ENCODE results near the gene VAT1L.
"Not testable (repeated sequence)": the region's sequence is repeated elsewhere in the genome, so short reads cannot be mapped to it uniquely, and the experiment has no call there.

VAT1L gene

DNA sequence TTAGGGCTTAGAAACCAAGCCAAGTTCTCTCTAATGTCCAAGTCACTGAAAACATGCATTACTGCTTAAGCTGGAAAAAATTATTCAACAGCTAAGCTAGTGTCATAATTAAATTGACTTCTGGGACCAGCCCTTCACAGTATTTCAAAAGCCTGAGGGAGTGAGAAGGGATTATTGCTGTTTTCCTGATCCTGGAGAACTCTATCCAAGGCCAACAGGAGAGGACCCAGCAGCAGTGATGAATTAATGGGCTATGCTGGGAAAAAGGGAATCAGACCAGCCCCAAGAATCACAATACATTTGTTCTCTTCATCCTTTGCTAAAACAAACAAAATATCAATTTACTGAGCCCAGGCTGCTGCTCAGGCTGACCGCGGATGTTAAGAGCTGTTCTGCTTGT is 199.4 kb downstream of the VAT1L start:
- Mint-ChIP-seq H3K9me3 (peaks cover 5% of the 10 kb centered on the region), H3K4me3 (no peak overlapping the region), H3K27ac (no peak overlapping the region), H3K27me3 (peaks cover 10% of the 10 kb centered on the region), H3K36me3 (no peaks in the 10 kb centered on the region), H3K4me1 (no peaks in the 10 kb centered on the region)

DNA sequence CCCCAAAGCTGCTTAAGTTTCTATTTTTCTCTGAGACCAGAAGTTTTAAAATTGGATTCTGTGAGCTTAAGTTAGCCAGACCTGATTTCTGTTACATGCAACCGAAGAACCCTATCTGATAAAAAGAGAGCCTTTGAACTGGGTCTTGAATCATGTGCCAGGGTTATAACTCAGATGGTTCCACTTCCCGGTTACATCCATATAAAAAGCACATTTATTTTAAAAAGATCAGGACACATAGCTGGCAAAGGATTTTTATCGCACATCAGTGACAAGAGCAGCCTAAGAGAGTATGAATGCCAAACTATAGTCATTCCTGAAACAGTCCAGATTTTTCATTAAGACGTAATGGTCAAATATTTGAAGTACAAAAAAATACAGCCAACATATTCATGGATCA is 201.5 kb downstream of the VAT1L start:
- no peaks in the 10 kb centered on the region for H3K4me1 Mint-ChIP-seq
- no peak overlapping the region for H3K4me3 Mint-ChIP-seq
- peaks cover 5% of the 10 kb centered on the region for H3K9me3 Mint-ChIP-seq
- H3K27me3 Mint-ChIP-seq = peaks cover 9% of the 10 kb centered on the region
- no peak overlapping the region for H3K27ac Mint-ChIP-seq
- H3K36me3 Mint-ChIP-seq = no peaks in the 10 kb centered on the region

DNA sequence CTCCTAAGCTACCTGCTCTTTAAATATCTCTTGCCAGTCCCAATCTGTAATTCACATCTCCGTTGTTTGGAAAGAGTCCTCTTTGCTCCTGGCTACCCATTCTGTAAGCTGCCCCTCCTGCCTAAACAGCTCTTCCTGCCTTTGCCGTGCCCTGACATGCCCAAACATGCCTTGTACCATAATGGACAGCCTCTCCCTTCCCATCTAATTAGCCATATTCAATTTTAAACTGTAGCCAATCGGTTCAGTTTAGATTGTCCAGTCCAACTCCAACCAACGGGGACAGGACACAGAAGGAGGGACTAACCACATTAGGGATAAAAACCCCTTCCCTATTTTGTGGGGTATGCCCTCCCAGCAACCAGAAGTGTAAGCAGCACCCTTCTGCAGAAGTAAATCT is 203.3 kb downstream of the VAT1L start:
- Mint-ChIP-seq H3K9me3 (peaks cover 10% of the 10 kb centered on the region), H3K36me3 (no peaks in the 10 kb centered on the region), H3K4me1 (no peaks in the 10 kb centered on the region), H3K27me3 (peaks cover 8% of the 10 kb centered on the region), H3K27ac (no peak overlapping the region), H3K4me3 (no peak overlapping the region)

DNA sequence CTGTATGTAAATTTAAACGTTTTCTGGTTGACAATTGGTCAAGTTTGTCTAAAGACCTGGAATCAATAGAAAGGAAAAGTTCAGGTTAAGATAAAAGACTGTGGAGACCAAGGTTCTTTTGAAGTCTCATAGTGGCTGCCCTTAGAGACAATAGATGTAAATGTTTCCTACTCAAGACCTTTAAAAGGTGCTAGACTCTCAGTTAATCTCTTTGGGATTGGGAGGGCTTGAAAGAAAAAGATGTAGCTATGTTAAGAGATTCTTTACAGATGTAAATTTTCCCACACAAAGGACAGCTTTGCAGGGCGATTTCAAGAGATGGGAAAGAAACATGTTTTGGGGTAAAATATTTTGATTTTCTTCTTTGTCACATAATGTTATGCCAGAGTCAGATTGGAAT is 204.0 kb downstream of the VAT1L start:
- H3K27me3 Mint-ChIP-seq, H3K4me3 Mint-ChIP-seq, H3K36me3 Mint-ChIP-seq, H3K4me1 Mint-ChIP-seq, H3K27ac Mint-ChIP-seq, H3K9me3 Mint-ChIP-seq: not testable (repeated sequence)

DNA sequence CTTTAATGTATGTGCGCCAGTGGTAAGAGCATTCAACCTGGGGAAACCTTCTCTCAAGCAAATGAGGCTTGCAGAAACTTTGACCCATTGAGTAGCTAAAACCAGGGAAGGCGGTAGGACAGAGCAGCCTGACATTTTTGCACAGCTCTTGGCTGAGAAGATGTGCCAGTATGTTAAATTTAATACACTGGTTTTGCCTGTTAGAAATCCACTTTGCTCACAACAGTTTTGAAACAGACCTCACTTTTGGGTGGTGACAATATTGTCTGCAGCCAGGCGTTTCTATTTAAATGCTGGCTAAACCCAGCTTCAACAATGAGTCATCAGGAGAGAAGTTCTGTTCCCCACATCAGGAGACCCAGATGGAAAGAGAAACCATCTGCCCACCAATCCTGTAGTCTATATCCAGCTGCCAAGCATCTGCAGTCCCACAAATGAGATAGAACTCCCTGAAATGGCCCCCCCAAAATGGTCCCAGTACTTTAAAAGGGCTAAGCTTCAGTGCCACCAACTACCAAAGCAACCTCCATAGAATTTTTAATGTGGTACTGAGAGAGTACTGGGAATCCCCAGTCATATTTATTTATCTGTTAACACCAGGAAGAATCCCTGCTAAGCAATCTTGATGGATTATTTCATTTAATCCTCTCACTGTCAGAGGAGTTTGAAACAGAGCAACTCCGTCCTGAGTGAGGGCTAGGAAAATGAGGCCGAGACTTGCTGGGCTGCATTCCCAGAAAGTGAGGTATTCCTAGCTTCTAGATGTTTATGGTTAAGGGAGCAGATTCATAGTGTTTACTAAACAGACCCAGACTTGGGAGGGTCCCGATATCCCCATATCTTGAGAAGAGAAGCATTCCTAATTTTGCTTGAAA is 205.0 kb downstream of the VAT1L start:
- no peaks in the 10 kb centered on the region for H3K4me1 Mint-ChIP-seq
- no peaks in the 10 kb centered on the region for H3K36me3 Mint-ChIP-seq
- no peak overlapping the region for H3K27ac Mint-ChIP-seq
- H3K9me3 Mint-ChIP-seq = peaks cover 10% of the 10 kb centered on the region
- no peak overlapping the region for H3K4me3 Mint-ChIP-seq
- peaks cover 6% of the 10 kb centered on the region for H3K27me3 Mint-ChIP-seq

DNA sequence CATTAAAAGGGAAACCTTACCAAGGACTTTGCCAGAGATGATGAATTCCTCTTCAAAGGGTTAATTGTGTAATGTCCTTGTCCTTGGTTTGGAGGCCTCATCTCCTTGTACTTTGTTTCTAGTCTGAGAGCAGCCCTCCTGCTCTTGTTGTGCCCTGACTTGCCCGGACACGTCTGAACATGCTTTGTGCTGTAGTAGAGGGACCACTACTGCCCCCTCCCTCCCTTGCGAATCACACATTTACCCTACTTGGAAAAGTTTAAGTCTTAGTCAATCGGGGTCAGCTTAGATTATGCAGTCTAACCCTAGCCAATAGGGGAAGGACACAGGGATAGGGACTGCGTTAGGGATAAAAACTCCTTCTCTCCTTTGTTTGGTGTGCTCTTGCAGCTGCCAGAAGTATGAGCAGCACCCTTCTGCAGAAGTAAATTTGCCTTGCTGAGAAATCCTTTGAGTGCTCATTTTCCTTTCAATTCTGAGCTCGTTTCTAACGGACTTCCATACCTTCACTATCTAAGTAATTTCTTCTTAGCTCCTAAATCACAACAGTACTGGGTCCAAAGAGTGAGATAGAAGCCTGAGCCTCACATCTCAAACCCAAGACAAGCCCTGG is 207.6 kb downstream of the VAT1L start:
- H3K4me1 Mint-ChIP-seq = no peaks in the 10 kb centered on the region
- peaks cover 10% of the 10 kb centered on the region for H3K9me3 Mint-ChIP-seq
- no peak overlapping the region for H3K4me3 Mint-ChIP-seq
- H3K36me3 Mint-ChIP-seq = no peaks in the 10 kb centered on the region
- H3K27me3 Mint-ChIP-seq = peaks cover 5% of the 10 kb centered on the region
- no peak overlapping the region for H3K27ac Mint-ChIP-seq

DNA sequence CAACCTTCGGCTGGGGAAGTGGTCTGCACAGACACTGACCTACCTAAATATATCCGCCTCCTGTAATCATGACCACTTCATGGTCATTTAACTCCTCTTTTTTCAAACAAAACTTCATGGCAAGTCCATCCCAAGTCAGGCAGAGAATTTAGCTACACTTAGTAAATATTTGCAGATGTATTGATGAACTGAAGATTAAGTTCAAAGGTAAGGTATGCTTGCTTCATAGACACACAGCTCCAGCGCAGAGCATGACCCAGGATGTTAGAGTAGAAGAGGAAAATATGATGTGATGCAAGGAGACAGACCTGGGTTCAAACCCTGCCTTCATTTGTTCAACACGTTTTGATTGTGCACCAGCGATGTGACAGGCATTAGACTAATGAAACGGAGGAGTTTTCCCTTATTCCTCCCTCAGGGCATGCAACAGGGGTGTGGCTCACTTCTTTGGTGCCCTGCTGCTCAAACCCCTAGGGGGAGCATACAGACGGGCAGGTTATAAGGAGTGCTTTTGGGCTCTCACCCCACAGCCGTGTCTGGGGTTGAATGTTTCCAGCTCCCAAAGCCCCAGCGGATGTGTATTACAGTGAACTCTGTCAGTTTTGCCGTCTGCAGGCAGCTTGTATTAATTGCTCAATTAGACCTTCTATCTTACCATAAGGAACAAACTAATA is 210.1 kb downstream of the VAT1L start:
- no peak overlapping the region for H3K4me3 Mint-ChIP-seq

DNA sequence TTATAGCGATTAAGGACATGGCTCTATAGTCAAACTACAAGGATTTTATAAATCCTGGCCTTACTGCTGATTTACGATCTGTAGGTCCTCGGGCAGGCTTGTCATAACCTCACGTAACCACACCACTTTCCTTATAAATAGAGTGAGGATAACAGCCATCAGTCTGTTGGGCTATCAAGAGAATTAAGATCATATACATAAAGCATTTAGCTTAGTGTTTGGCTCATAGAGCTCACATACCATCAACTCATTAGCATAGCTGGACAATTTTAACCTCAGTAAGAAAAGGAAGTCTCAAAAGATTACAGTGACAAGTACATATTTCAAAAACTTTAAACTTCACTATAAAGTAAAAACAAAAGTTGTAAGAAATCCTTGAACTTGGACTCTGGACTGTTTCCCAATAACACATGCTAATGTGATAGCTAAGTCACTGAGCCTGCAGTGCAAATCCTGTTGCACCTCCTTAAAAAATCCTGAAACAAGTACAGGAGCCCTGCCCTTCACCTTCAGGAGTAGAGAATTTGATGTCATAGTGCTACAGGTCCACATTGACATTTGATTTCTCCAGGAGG is 213.2 kb downstream of the VAT1L start:
- no peak overlapping the region for H3K4me3 Mint-ChIP-seq
- H3K4me1 Mint-ChIP-seq = no peaks in the 10 kb centered on the region
- H3K36me3 Mint-ChIP-seq = no peaks in the 10 kb centered on the region
- no peak overlapping the region for H3K27ac Mint-ChIP-seq
- no peaks in the 10 kb centered on the region for H3K9me3 Mint-ChIP-seq
- H3K27me3 Mint-ChIP-seq = no peaks in the 10 kb centered on the region

More for the DNA sequence above, 210.1 kb downstream of the VAT1L start:
- Mint-ChIP-seq H3K36me3 (no peaks in the 10 kb centered on the region), H3K27me3 (peaks cover 3% of the 10 kb centered on the region), H3K27ac (no peak overlapping the region), H3K4me1 (no peaks in the 10 kb centered on the region), H3K9me3 (peaks cover 5% of the 10 kb centered on the region)

DNA sequence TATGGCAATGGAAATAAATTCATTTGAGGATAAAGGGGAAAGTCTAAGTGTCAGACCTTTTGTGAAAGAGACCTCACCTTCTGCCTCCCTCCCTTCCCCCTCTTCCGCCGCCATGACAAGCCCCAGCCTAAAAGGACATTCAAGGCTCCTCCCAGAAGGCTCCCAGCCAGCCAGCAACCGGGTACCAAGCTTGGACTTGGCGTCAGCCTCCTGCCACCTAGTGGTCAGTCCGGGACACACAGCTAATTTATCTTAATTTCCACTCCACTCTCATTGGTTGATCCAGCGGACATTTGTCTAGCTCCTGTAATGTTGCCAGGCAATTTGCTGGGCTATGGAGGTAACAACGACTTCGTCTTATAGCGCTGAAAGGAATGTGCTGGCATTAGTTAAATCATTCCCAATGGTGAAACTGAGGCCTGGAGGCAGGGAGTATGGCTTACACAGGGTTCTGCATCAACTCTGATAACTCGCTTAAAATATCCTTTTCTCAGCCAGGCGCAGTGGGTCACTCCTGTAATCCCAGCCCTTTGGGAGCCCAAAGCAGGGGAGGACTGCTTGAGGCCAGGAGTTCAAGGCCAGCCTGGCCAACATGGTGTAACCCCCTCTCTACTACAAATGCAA is 214.7 kb downstream of the VAT1L start:
- no peaks in the 10 kb centered on the region for H3K36me3 Mint-ChIP-seq
- no peaks in the 10 kb centered on the region for H3K27me3 Mint-ChIP-seq
- no peak overlapping the region for H3K4me3 Mint-ChIP-seq
- H3K27ac Mint-ChIP-seq = no peak overlapping the region
- no peaks in the 10 kb centered on the region for H3K4me1 Mint-ChIP-seq
- H3K9me3 Mint-ChIP-seq = no peaks in the 10 kb centered on the region

DNA sequence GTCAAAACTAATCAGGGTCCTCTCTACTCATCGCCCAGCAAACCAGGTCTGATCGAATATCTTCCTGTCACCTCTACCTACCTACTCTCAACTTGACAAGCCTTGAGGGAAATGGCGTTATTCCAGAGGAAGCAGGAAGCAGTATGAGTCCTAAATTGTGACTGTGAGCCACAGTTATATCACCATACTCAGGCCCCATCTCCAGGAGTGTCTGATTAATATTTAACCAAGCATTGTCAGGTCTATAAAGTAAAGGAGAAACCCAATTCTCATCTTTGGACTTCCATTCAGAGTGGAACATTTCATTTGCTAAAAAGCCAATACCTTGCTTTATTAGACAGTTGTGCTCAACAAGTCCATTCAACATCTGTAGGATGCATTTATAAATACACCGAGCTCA is 216.2 kb downstream of the VAT1L start:
- no peaks in the 10 kb centered on the region for H3K9me3 Mint-ChIP-seq
- no peaks in the 10 kb centered on the region for H3K4me1 Mint-ChIP-seq
- no peak overlapping the region for H3K4me3 Mint-ChIP-seq
- H3K36me3 Mint-ChIP-seq = no peaks in the 10 kb centered on the region
- no peaks in the 10 kb centered on the region for H3K27me3 Mint-ChIP-seq
- H3K27ac Mint-ChIP-seq = no peak overlapping the region

DNA sequence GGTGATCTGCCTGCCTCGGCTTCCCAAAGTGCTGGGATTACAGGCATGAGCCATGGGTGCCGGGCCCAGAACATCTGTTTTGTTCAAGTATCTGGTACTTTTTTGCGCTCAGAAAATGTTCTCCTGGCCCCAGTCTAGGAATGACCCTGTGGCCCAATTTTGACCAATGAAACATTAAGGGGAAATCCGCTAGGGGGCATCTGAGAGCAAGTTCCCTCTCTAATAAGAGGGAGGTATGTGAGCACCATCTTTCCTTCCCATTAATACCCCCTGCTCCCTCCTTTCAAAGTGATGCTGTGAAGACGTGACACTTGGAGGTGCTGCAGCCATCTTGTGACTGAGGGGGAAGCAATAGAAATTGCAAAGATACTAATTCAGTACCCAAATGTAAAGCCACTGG is 217.5 kb downstream of the VAT1L start:
- Mint-ChIP-seq H3K9me3 (no peaks in the 10 kb centered on the region), H3K27me3 (no peaks in the 10 kb centered on the region), H3K4me1 (no peaks in the 10 kb centered on the region), H3K4me3 (no peak overlapping the region), H3K27ac (no peak overlapping the region), H3K36me3 (no peaks in the 10 kb centered on the region)

DNA sequence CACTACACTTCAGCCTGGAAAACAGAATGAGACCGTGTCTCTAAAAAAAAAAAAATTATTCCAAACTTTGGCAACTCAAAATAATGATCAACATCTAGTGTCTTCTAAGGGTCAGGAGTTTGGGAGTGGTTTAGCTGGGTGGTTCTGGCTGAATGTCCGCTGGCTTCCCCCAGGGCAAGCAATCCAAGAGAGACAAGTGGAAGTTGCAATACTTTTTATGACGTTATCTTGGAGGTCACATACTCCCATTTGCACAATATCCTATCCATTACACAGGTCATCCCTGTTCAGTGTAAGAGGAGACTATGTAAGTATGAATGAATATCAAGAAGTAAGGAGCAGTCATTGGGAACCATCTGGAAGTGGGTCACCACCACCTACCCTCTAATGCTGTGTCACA is 218.8 kb downstream of the VAT1L start:
- Mint-ChIP-seq H3K4me1 (no peaks in the 10 kb centered on the region), H3K36me3 (no peaks in the 10 kb centered on the region), H3K4me3 (no peak overlapping the region)

DNA sequence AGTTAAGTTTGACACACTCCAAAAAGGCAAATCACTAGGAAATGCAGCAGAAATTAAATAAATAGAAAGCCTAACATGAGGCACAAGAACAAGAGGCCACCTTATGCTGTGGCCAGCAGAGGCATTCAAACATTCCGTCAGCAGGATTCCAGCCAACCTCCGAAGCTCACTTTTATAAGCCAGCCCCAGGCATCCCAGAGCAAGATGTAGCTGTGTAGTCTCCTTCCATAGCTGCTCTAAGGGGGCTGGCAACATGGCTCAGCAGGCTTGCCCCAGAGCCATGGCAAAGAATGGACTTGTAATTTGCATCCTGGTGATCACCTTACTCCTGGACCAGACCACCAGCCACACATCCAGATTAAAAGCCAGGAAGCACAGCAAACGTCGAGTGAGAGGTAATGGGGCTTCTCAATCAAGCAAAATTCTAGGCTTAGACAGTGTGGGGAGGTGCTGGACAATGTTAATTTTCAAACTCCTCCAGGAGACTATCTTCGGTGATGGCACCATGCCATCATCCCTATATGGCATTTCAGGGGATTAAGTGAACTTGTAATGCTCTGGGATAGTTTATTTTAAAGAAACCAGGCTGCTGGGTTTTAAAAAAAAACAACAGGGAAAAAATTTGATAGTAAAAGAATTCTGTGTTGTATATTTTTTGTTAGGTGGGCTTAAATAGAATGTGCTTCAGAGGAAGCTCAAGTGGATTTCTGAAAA is 234.1 kb downstream of the VAT1L start, which contains the start of gene CLEC3A:
CLEC3A (plus strand) TSS at position 202 of the 714 bp plus-strand sequence; CDS start at position 281, 79 bp downstream.
- H3K9me3 Mint-ChIP-seq = no peaks in the 10 kb centered on the region
- no peaks in the 10 kb centered on the region for H3K36me3 Mint-ChIP-seq
- peaks cover 6% of the 10 kb centered on the region for H3K27me3 Mint-ChIP-seq
- no peak within 1 kb of the TSS for H3K27ac Mint-ChIP-seq
- no peaks in the 10 kb centered on the region for H3K4me1 Mint-ChIP-seq
- H3K4me3 Mint-ChIP-seq = no peak within 1 kb of the TSS

More for the DNA sequence above, 218.8 kb downstream of the VAT1L start:
- H3K27me3 Mint-ChIP-seq = peaks cover 1% of the 10 kb centered on the region
- H3K27ac Mint-ChIP-seq = no peak overlapping the region
- no peaks in the 10 kb centered on the region for H3K9me3 Mint-ChIP-seq

DNA sequence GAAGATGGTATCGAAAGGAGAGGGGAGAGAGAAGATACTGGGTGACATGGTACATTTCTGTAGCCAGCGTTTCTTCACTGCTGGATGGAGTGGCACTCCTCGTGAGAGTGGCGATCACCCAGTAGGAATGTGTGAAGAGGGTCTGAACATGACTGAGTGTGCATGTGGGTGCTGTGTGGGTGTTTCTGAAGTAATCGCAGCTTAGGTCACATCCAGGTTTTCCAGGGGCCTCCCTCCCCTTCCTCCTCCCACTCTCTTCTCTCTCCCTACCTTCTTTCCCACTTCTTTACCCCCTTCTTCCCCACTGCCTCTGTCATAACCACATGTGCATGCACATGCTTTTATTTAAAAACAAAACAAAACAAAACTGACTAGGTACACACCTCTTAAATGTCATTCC is 235.8 kb downstream of the VAT1L start:
- H3K27ac Mint-ChIP-seq = no peak overlapping the region
- peaks cover 4% of the 10 kb centered on the region for H3K27me3 Mint-ChIP-seq
- no peak overlapping the region for H3K4me3 Mint-ChIP-seq
- no peaks in the 10 kb centered on the region for H3K4me1 Mint-ChIP-seq
- H3K36me3 Mint-ChIP-seq = no peaks in the 10 kb centered on the region
- H3K9me3 Mint-ChIP-seq = no peaks in the 10 kb centered on the region

DNA sequence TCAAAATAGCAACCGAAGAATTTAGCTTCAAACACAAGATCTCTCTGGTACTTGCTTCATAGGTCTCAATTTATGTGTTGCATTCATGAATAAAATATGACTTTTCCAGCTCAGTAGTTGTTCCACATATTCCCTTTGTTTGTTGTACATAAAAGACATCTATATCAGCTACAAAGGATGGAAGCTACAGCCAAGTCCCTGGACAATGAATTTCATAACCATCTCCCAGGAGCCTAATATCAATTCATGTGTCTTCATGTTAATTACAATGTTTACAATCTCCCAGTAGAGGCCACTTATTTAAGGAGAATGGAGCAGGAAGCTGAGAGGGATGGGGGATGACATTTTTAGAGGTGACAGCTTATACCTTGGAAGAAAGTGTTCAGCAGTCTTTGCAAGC is 237.3 kb downstream of the VAT1L start:
- no peaks in the 10 kb centered on the region for H3K9me3 Mint-ChIP-seq
- H3K27me3 Mint-ChIP-seq = peaks cover 3% of the 10 kb centered on the region
- no peak overlapping the region for H3K27ac Mint-ChIP-seq
- H3K4me3 Mint-ChIP-seq = no peak overlapping the region
- H3K36me3 Mint-ChIP-seq = no peaks in the 10 kb centered on the region
- H3K4me1 Mint-ChIP-seq = no peaks in the 10 kb centered on the region

Measured in activated naive CD4-positive, alpha-beta T cell treated with anti-CD3 and anti-CD28 coated beads, Interleukin-2, amount 50 U/mL, for 24 hours (primary cell).